ENCODE data around the gene HES4.

HES4 gene

GRCh38 chr1:971751-972506, 28.0 kb downstream of the HES4 start:
- peaks cover 3% of the 10 kb centered on the region; the same call in 1 of the 2 replicates for H3K4me1 ChIP-seq (ENCODE audit: control insufficient read depth, insufficient read depth, low read length)
- H3K27ac ChIP-seq (ENCODE audit: extremely low read depth, low read depth, low read length): no peak overlapping the region
- ChIA-PET CTCF (interaction anchor here (1.0 kb wide), 1 partner anchor 15 kb away, joined by 3 read pairs; no protein-coding TSS in a partner anchor), POLR2A (interaction anchor here (0.8 kb wide), 1 partner anchor 9 kb away, joined by 3 read pairs; no protein-coding TSS in a partner anchor)
- H3K9me3 ChIP-seq (ENCODE audit: control insufficient read depth, insufficient read depth, low read depth, low read length): no peaks in the 10 kb centered on the region
- 0 out of 2 replicates have a peak, but pooled peaks have one; percentile 12 for TF ChIP-seq GLIS2 (tag by site-specific recombination; IDR thresholded peaks at IDR 0.05)
- TF ChIP-seq ZNF112 (tag by site-specific recombination; IDR thresholded peaks at IDR 0.05): no peak
- H3K36me3 ChIP-seq (ENCODE audit: control insufficient read depth in 2 of 2, insufficient read depth in 1 of 2, low read length in 2 of 2): no peaks in the 10 kb centered on the region
- no peak overlapping the region for H3K4me3 ChIP-seq (ENCODE audit: low read depth, low read length)

GRCh38 chr1:970973-971730, 28.7 kb downstream of the HES4 start:
- no peaks in the 10 kb centered on the region for H3K36me3 ChIP-seq (ENCODE audit: control insufficient read depth in 2 of 2, insufficient read depth in 1 of 2, low read length in 2 of 2)
- H3K9me3 ChIP-seq (ENCODE audit: control insufficient read depth, insufficient read depth, low read depth, low read length): no peaks in the 10 kb centered on the region
- CTCF ChIA-PET: interaction anchor here (1.0 kb wide), 1 partner anchor 14 kb away, joined by 3 read pairs; no protein-coding TSS in a partner anchor
- H3K4me3 ChIP-seq (ENCODE audit: low read depth, low read length): no peak overlapping the region
- POLR2A ChIA-PET: no interaction called here
- peaks cover 5% of the 10 kb centered on the region for H3K4me1 ChIP-seq (ENCODE audit: control insufficient read depth, insufficient read depth, low read length)
- no peak overlapping the region for H3K27ac ChIP-seq (ENCODE audit: extremely low read depth, low read depth, low read length)
- TF ChIP-seq KLF1 (tag by site-specific recombination; IDR thresholded peaks at IDR 0.05) (0 out of 2 replicates have a peak, but pooled peaks have one; percentile 20), ZNF248 (tag by site-specific recombination; IDR thresholded peaks at IDR 0.05) (no peak), ZNF692 (tag by site-specific recombination; IDR thresholded peaks at IDR 0.05) (0 out of 2 replicates have a peak, but pooled peaks have one; percentile 14), ZFP69B (tag by site-specific recombination; IDR thresholded peaks at IDR 0.05) (0 out of 2 replicates have a peak, but pooled peaks have one; percentile 37)

- Histone ChIP-seq H3K36me3 (ENCODE audit: control insufficient read depth in 2 of 2, insufficient read depth in 1 of 2, low read length in 2 of 2) (peaks cover 0 to 2% of the 10 kb centered on the region in 2 experiments; a peak in 1 of 3 replicates), H3K27ac (ENCODE audit: extremely low read depth, low read depth, low read length) (no peak overlapping the region), H3K4me3 (ENCODE audit: low read depth, low read length) (no peak overlapping the region), H3K4me1 (ENCODE audit: control insufficient read depth, insufficient read depth, low read length) (peaks cover 5% of the 10 kb centered on the region), H3K9me3 (ENCODE audit: control insufficient read depth, insufficient read depth, low read depth, low read length) (no peaks in the 10 kb centered on the region)
- ChIA-PET CTCF (no interaction called here), POLR2A (no interaction called here)
- TF ChIP-seq ZNF600 (tag by site-specific recombination; IDR thresholded peaks at IDR 0.05): peak; percentile 54; the same call in 1 of the 2 replicates
- no peak for TF ChIP-seq ZSCAN18 (tag by site-specific recombination; IDR thresholded peaks at IDR 0.05)
- no peak for TF ChIP-seq ZNF391 (tag by site-specific recombination; IDR thresholded peaks at IDR 0.05; ENCODE audit: borderline replicate concordance, low read depth)
- 0 out of 2 replicates have a peak, but pooled peaks have one; percentile 20 for TF ChIP-seq HIC1 (tag by site-specific recombination; IDR thresholded peaks at IDR 0.05)
- no peak for TF ChIP-seq ZNF138 (tag by site-specific recombination; IDR thresholded peaks at IDR 0.05; ENCODE audit: borderline replicate concordance)
- no peak for TF ChIP-seq ZNF239 (tag by site-specific recombination; IDR thresholded peaks at IDR 0.05)
- TF ChIP-seq TCF7L2 (IDR thresholded peaks at IDR 0.05; ENCODE audit: borderline replicate concordance, low read depth, low read length): no peak
These were observed 29.5 kb downstream of the HES4 start for GRCh38 chr1:970242-970972.

Data from HEK293 (cell line).